Astrocyte (in vitro differentiated cells and primary cell): ENCODE results near the gene INPP5B.

ENCODE experiments used
- CTCF ChIP-seq: IDR thresholded peaks from 2 replicates; pipeline ENCODE4 v1.5.1; 2011; ENCODE audit warnings: low read depth, mild to moderate bottlenecking, inconsistent platforms, low read length, moderate library complexity; ENCODE audit not compliant: insufficient read depth
- EZH2 ChIP-seq: IDR thresholded peaks from 2 replicates; pipeline ENCODE4 v1.6.1; 2012; ENCODE audit warnings: mild to moderate bottlenecking, low read length, inconsistent platforms; ENCODE audit not compliant: insufficient read depth

GRCh38 chr1:37865348-37866120, 81.3 kb downstream of the INPP5B start:
- TF ChIP-seq CTCF (no peak), EZH2 (no peak)
